HK-2 (cell line): ENCODE data around the gene PEX10.
"Not testable (repeated sequence)": the region's sequence is repeated elsewhere in the genome, so short reads cannot be mapped to it uniquely, and the experiment has no call there.

Source experiments
- DNase-seq: peaks from one replicate; pipeline ENCODE4 v3.0.0-alpha.2; 2018; ENCODE audit not compliant: unreplicated experiment

The PEX10 gene

DNA sequence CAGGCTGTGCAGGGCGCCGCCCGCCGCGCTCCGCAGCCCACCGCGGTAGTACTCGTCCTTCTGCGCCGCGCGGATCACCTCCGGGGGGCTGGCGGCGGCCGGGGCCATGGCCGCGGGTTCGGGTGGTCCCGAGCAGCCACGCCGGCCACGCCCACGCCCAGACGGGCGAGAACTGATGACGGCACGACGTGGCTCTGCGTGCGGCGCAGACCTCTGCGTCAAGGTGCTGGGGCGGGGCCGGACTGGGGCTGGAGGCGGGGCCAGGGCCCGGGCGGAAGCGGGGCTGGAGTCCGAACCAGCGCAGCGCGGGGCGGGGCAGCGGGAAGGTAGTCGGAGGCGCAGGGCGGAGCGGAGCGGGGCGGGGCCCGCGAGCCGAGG is at the start of gene PEX10:
Gene PEX10, minus strand, starts transcription at position 170 of the 378 bp plus-strand sequence. Its CDS starts 62 bp downstream, at position 108.
- DNase-seq: peak; percentile 98

DNA sequence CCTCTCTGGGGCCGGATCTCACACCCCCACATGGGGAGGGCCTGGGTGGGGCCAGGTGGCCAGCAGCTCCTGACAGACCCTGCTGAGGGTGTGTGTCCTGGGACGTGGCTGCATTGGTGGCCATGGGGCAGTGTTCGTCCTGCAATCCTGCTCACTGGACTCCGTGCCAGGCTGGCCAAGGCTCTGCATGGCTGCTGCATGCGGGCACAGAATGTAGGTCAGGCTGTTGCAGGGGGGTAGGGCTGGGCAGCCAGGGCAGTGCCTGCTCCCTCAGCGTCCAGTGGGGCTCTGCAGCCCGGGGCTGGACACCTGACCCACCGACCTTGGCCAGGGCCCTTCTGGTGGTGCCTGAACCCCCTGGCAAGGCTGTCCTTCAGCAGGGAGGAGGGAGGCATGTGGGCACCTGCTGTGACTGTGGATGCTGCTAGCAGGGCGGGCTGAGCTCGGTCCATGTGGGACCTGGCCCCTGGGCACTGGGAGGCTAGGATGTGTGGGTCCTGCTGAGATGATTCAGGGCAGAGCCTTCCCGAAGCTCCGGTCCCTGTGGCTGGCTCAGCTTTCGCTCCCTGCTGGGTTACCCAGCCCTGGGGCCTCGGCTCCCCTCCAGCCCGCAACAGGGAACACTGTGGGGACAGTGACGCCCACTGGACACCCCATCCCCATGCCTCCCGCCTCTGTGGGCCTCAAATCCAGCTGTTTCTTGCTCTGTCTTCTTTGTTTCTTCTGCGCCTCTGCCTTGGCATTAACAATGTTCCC is 48.8 kb upstream of the PEX10 start:
- no peak for DNase-seq

DNA sequence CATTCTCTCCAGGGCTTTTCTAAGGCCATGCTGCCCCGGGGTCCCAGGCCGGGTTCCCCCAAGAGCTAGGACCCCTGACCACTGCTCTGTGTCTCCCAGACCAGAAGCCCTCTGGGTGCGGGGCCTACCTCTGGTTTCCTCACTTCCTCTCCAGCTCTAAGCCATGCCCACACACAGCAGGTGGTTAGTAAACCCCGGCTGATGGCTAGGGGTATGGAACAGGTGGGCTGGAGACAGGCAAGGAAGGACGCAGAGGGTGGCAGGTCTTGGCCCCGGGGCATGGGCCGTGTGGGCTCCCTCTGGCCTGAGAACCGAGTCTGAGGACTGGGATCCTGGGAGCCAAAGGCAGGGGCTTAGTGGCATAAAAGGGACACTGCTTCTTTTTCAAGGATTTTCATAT is 47.8 kb upstream of the PEX10 start:
- DNase-seq: no peak

DNA sequence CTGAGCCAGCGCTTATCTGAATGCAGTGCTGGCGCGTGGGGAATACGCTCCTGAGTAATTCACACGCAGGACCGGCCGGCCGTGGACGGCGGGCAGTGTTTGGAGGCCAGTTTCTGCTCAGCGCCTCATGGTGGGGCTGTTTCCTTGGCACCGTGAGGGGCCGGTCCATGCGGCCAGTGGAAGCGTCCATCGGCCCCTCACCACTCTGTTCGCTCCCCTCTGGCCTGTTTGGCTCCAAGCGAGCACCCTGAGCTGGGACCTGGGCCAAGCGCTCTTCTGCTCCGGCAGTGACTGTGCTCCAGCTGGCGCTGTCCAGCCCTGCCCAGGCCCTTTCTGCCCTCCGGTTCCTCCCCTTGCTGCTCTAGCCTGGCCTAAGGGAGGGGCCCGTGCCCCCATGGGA is 47.4 kb upstream of the PEX10 start:
- DNase-seq: no peak

DNA sequence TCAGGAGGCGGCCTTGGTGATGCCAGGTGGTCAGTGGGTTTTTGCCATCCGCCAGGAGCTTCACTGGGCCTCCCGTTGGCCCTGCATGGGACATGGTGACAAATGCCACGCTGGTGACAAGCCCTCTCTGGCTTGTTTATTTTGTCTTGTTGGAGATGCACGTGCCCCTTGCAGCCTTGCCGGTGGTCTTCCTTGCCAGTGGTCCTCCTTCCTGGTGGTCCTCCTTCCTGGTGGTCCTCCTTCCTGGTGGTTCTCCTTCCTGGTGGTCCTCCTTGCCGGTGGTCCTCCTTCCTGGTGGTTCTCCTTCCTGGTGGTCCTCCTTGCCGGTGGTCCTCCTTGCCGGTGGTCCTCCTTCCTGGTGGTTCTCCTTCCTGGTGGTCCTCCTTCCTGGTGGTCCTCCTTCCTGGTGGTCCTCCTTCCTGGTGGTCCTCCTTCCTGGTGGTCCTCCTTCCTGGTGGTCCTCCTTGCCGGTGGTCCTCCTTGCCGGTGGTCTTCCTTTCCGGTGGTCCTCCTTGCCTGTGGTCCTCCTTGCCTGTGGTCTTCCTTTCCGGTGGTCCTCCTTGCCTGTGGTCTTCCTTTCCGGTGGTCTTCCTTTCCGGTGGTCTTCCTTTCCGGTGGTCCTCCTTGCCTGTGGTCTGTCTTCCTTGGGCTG is 46.9 kb upstream of the PEX10 start:
- DNase-seq: not testable (repeated sequence)

DNA sequence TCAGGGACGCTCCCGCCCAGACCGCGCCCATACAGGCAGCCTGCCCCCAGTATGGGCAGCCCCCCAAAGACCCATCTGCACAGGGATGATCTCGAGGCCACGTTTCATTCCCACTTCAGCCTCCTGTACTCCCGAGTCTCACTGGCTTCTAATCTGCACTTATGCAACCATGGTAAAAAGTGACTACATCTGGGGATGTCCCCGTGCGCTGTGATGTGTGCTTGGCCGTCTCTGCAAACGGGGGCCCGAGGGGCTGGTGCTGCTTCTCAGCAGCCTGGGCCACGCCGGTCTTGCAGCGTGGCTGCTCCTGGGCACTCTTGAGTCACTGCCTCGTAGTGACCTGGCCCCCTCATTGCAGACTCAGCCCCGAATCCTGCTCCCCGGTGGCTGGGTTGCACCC is 46.3 kb upstream of the PEX10 start:
- DNase-seq: no peak

DNA sequence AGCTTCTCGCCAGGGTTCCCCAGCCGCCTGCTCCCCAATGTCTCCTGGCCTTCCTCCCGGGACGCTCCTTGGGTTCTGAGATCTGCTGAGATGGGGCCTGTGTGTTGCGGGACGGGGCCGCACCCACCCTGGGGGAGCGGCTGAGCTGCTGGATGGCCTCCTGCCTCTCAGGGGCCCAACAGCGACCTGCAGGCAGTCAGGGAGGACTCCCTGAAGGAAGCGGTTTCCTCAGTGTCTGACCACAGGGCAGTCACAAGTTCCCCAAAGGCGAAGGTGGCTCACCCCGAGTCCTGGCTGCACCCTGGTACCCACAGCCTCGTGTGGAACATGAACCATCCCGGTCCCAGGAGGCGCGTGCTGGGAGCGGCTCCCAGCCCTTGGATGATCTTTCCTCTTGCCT is 45.1 kb upstream of the PEX10 start:
- DNase-seq: no peak

DNA sequence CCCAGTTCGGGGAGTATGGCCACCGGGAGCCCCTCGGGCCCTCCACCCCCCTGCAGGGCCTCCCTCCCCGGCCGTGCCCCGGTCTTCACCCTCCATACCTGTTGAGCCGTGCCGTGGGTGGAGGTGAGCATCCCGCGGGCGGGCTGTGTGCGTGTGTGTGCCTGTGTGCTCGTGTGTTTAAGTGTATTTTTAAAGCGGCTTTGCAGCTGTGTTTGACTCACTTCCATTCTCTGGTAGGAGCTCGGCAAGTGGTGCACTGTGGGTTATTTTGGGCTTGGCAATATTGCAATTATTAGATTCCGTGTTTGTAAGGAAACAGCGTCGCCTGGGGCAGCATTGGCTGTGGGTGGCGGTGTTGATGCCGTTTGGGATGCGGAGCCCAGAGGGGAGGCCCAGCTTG is 43.4 kb upstream of the PEX10 start:
- DNase-seq: no peak

DNA sequence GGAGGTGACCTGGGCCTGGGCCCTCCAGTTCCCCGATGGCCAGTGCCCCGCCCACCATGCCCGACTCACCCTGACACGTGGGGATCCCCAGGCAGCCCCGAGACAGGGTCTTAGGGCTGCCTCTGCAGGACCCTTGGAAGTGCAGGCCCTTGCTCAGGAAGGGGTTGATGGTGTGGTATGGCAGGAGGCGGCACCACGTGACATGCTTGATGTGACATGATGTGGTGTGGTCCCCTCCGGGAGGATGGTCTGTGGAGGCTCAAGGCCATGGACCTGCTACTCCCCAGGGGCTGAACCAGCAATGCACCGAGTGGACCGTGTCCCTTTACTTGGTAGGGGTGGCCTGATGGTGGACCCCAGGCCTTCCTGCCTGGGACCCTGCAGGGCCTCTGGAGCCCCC is 41.9 kb upstream of the PEX10 start:
- DNase-seq: no peak

DNA sequence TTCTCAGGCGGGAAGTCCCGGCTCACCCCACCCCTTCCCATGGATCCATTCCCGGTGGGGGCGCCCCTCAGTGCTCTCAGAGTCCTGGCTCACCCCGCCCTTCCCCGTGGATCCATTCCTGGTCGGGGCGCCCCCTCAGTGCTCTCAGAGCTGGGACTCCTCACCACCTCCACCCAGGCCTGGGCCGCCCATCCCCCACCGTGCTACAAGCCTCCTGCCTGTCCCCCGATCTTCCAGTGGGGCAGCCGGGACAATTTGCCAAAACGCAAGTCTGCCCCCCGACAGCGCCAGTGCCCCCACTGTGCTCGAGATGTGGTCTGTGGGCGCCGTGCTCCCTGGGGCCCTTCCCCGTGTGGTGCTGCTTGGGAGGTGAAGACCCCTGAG is 40.6 kb upstream of the PEX10 start:
- DNase-seq: no peak

DNA sequence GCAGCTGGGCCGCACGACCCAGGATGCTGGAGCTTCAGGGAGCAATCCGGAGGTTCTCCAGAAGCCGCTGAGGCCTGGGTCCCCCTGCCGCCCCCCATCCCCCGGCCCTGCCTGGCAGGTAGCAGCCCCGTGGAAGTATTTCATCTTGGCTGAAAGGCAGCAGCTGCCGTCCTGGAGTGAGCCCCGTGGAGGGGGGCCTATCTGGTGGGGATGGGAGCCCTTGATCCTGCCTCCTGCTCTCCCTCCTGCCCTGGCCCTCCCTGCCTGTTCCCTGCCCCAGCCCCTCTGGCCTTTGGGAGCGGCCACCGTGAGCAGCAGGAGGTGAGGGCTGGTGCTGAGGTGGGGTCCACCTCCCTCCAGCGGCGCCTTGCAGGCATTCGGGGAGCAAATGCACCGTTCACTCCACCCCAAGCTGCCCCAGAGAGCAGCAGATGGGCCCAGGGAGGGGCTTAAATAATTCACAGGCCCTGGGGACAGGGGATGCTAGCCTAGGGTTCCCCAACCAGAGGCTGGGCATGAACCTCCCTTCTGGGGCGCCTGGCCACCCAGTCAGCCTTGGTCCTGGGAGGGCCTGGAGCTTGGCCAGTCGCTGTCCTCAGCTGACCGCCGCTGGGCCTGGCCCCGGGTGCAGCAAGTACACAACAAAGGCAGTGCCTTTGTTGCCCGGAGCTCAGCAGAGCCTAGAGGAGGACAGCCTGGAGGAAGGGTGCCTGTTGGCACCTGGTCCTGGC is 40.0 kb upstream of the PEX10 start:
- peak; percentile 31 for DNase-seq

DNA sequence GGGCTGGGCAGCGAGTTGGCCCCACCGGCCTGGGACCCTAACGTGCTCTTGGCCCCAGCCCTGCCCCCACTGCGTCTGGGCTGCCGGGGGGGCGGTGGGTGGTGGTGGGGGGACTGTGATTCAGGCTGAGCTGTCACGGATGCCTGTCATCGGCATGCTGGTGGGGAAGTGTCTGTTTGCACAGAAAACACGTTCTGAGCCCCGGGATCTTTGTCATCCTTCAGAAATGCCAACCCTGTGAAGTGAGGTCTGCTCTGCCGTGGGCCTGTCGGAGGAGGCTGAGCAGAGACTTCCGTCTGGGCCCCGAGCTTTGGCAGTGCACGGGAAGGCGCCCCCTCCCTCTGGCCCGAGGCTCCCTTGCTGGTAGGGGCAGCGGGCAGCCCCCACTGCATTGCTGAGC is 39.4 kb upstream of the PEX10 start:
- peak; percentile 92 for DNase-seq

DNA sequence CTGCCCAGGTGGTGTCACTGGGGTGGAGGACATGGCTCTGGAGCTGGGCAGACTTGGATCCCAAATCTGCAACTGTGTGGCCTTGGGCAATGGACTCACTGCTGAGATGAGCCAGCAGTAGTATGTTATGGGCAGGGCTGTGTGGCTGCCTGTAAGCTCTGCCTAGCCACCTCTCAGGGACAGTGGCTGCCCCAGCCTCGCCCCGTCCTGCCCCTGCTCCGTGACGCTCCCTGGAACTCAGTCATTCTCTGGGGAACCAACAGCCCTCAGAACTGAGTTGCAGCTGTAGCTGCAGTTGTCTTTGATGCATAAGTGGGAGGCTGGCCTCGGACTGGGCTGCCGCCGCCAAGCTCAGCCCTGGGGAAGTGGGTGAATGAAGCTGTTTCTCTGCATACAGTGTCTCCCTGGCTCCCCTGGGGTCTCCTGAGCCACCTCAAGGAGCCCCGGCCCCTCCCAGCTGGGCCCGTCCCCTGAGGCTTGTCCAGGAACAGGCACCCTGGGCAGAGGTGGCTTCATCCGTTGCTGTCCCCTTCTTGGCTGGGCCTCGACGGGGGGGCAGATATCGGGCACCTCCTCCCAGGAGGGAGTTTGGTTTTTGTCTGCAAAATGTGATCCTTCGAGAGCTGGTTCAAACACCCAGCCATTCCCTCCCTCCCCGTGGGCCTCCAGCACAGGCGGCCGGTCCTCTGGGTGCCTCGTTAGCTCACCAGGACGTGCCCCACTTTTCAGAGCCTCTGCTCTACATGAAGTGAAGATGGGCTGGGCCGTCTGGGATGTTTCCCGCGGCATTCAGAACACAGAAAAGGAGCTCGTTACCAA is 37.5 kb upstream of the PEX10 start:
- DNase-seq: no peak

DNA sequence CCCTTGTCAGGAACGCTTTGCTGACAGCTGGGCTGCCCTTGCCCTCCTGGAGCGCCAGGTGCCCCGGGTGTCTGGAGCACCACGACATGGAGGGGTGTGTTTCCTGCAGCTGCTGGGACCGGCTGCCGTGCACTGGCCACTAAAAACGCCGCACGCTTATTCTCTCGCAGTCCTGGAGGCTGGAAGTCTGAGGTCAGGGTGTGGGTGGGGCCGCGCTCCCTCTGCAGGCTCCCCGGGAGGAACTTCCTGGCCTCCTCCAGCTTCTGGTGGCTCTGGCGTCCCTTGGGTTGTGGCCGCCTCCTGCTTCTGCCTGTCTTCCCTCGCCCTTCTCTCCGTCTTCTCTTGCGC is 35.7 kb upstream of the PEX10 start:
- DNase-seq: no peak

DNA sequence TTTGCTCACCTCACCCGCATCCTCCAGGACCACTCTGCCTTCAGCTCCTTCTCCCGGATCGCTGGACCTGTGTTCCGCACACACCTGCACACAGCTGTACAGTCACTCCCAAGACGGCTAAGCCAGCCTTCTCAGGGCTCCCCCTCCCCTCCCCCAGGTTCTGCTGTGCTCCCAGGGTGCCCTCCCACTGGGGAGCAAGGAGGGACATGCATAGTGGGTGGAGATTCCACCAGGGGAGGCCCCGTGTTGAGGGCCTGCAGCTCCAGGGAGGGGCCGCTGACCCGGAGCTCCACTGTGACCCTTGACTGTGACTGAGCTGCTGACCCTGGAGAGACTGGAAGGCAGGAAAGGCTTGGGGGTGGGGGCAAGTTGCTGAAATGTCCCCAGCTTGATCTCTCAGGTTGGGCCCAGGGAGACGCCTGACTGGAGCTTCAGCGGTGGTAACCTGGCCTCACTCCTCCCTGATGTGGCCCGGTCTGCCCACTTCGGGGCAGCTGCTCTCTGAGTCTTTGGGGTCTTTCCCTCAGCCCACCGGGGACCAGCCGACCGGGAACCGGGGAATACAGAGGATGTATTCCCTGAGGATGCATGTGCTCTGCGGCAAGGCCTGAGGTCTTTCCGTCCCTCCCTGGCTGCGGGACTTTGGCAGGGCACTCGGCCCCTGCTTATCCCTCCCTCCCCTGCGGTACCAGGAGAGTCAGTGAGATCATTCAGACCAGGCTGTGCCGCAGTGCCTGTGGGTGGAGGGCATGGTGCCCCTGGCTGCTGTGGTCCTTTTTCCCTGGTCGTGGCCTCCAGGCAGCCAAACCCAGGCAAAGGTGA is 35.1 kb upstream of the PEX10 start:
- DNase-seq: no peak

DNA sequence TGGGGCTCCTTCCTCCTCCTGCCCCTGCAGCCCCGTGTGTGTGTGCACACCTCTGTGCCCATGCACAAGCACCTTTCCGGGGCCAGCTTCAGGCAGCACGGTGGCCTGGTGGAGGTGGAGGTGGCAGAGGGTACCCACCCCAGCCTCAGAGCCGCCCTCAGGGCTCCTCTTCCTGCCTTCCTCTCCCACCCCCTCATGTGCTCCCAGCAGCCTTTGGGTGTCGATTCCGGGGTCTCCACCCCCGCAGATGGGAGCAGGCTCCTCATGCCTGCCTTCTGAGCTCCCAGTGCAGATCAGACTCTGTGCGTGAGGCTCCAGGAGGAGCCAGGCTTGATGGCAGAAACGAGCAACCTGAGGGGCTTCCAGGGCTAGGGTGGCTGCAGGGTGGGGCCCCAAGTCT is 34.5 kb upstream of the PEX10 start:
- no peak for DNase-seq

DNA sequence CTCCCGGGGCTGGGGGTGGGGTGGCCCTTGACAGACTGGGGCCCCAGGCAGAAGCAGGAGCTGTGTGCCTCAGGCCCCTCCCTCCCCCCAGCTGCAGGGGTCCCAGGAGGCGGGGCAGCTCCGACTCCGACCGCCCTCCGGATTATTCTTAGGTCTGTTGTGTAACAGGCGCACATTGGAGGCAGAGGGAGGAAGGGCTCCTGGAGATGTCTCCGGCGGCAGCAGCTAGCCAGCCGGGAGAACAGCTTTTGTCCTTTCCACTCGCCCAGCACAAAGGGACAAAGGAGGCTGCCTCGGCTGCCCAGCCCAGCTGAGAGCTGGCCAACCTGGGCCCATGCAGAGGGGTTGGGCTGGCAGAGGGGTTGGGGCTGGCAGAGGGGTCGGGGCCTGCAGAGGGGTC is 34.0 kb upstream of the PEX10 start:
- DNase-seq: no peak

DNA sequence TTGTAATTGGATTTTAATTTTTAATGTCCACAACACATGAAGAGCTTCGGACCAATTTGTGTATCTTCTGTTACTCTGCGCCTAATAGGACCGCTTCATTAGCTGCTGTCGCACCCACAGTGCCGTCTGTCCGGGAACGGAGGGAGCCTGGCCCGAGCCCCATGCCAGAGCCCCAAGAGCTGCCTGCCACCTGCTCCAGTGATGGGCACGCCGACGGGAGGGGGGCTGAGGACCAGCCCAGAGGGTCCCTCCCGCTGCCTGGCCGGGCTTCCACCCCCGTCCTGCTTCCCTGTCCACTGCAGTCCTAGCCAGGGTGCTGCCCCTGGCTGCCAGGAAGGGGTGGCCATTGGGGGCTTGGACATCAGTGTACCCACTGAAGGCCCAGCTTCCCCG is 33.5 kb upstream of the PEX10 start:
- no peak for DNase-seq

DNA sequence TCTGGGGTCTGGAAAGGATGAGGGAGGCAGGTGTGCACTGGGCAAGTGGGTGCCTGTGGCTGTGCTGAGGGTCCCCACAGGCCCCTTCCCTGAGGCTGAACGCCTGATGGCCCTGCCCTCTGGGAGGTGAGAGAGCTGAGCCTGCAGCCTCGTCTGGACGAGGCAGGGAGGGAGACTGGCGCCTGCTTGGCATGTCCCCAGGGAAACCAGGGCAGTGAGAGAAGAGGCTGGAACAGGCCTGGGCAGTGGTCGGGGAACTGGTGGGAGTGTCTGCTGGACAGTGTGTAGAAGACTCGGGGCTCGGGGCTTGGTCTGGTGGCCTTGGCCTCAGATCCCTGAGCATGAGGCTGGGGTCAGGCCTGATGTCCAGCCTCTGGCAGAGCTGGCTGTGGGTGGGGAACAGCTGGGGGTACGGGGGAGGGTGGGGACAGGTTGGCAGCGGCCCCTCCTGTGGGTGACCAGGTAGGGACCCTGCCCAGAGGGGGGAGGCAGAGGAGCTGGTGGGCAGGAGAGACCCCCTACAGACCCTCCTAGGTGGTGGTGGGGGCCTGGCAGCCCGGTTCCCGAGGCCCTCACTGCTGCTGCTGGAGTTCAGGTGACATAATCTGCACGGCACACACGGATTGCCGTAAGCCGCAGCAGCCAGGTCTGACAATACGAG is 32.9 kb upstream of the PEX10 start:
- no peak for DNase-seq

DNA sequence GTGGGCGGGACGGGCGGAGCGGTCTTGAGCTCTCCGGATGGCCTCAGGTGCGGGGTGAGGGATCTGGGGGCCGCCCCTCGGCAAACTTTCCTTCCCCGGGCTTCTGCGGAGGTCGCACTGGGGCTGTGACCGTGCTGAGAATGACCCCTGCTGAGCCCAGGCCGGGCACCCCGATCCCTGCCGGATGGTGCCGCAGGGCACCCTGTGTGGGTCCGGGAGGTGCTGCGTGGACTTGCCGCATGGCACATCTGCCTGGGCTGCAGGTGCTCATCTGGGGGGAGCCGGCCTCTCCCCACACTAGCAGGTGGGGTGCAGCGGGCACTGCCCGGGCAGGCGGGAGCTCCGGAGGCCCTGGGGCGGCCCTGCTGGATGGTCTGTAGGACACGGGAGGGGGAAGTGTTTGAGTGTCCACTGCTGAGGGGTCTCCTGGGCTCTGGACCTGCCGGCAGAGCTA is 31.8 kb upstream of the PEX10 start:
- DNase-seq: no peak
